ENCODE data around the gene ADAMTS6.

The ADAMTS6 gene

GRCh38 chr5:65276178-65276890, 205.4 kb downstream of the ADAMTS6 start:
- no peak for DNase-seq

- no peak for DNase-seq
Measured at GRCh38 chr5:65271906-65272305, 209.8 kb downstream of the ADAMTS6 start.

- DNase-seq, result no peak
Measured at GRCh38 chr5:65268525-65268924, 213.2 kb downstream of the ADAMTS6 start.

- no peak for DNase-seq
Measured at GRCh38 chr5:65264420-65264819, 217.3 kb downstream of the ADAMTS6 start.

DNA sequence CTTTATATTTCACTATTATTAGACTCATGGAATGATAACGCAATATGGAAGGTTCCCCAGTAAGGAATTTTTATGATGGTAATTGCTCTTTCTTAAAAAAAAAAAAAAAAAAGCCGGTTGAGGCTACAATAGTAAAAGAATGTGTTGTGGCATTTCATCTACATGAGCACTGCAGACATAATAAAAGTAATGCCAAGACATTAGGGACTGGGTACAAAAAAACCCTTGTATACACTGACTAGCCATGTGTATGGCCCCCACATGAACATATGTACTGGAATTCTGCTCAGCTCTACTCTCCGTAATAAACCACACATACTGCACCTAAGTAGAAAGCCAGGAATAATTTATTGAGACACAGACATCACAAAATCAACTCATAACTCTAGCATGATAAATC, 218.4 kb downstream of the ADAMTS6 start:
- DNase-seq, result no peak

DNA sequence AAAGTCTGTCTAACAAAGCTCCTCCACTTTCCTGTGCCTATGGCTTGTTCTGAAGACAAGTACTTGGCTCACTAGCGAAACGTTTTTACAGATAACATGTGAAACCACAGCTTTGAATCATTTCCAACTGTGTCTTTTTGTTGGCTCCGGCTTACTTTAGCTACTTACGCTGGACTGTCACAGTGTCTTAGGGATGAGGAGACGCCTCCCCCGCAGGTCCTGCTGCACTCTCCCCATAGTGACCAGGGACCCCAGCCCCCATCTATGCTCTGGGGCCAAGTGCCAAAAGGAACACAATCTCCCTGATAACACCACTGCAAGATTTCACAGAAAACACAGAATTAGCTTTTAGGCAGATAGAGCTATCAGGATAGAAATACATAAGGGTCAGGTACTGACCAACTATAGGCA, 219.1 kb downstream of the ADAMTS6 start:
- DNase-seq, result no peak

GRCh38 chr5:65262096-65262495, 219.6 kb downstream of the ADAMTS6 start:
- DNase-seq, result no peak

GRCh38 chr5:65261499-65261898, 220.2 kb downstream of the ADAMTS6 start:
- no peak for DNase-seq

DNA sequence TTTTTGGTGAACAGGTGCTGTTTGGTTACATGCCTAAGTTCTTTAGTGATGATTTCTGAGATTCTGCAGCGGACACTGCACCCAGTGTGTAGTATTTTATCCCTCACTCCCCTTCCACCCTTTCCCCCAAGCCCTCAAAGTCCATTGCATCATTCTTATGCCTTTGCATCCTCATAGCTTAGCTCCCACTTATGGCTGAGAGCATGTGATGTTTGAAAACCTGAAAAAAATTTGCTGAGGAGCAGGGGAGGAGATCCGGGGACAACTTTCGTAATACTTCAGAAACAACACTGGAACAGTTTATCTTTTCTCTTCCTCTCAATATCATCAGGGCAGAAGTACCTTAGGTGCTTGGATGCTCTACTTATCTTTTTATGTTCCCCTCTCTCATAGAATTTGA, 226.4 kb downstream of the ADAMTS6 start:
- DNase-seq, result no peak

DNA sequence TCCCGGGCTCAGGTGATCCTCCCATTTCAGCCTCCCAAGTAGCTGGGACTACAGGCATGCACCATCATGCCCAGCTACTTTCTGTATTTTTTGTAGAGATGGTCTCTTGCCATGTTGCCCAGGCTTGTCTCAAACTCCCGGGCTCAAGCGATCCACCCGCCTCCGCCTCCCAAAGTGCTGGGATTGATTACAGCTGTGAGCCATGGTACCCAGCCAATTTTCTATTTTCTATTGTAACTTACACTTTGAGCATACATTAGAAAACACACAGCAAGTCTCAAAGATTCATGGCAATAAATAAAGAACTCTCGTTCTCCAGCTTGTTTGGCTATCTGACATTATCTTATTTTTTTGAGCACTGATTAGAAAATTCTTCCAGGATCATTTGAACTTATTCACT, 228.7 kb downstream of the ADAMTS6 start:
- no peak for DNase-seq

DNA sequence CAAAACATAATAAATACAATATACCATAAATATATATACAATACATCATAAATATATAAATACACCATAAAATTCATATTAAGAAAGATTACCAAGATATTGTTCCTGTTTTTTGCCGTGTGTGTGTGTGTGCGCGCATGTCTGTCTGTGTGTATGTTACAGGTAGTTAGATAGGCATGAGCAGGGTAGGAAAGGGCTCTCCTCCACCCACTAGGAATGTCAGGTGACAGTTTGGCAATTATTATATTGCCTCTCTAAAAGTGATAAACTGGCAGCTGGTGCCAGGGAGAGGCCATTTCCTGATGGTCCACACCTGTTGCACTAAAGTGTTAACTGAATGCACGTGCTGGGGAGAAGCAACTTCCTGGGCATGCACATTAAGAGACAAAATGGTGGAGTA, 232.8 kb downstream of the ADAMTS6 start:
- no peak for DNase-seq

- DNase-seq, result no peak
Measured at GRCh38 chr5:65247594-65247993, 234.1 kb downstream of the ADAMTS6 start.

GRCh38 chr5:65246741-65247140, 235.0 kb downstream of the ADAMTS6 start:
- no peak for DNase-seq

DNA sequence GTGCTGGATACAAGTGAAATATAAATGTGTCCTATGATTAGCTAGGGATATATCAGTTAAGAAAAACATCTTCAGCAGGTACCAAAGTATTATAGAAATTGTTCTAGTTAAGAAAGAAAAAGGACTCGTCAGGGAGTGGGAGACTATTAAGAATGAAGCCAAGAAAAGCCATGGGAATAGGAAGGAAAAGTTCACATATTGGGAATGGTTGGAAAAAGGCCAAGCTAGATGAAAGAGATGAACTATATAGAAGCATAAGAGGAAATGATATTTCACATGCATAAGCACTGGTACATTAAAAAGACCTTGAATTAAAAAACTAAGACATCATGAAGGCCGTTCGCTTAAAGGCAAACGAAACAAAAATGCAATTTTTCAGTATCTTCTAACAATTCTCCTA, 237.7 kb downstream of the ADAMTS6 start:
- DNase-seq, result no peak

DNA sequence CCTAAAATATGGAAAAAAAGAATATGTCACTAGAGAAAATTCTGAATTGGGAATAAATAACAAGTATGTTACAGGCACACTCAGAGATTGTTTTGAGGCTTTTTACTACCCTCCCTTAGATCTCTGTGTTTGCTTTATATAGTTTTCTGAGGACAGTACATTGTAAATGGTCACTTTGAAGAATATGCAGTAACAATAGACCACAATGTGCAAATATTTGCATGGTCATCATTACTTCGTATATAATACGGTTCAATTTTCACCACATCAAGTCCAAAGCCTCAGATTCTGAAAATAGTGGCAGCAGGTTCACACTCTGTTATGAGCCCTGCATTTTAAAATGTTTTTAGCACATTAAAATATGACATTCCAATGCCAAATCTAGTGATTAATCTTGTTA, 238.6 kb downstream of the ADAMTS6 start:
- DNase-seq, result no peak

- no peak for DNase-seq
Measured at GRCh38 chr5:65229841-65230240, 251.9 kb downstream of the ADAMTS6 start.

DNA sequence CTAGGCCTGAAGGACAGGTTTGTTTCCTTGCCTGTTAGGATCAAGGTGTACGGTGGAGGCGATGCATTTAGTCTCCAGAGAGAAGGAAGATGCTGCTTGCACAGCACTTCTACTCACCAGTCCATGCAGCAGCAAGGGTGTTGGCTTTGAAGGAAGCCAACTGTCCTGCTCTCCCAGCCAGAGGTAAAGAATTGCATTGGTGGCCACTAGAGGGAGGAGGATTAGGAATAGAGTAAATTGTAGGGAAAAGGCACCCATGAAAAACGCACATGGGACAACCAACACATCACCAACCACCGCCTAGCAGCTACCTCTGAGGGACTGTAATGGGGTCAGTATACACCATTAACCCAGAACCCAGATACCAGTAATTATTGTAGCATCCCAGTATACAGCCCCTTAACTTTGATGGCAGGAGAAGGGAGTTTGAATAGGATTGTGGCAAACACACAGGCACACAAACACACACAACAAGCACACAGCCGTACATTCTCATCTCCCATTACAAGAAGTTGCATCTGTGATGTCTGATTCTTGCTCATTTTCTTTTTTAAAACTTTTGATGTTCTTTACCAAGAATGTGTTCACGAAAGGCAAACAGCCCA, 267.7 kb downstream of the ADAMTS6 start:
- no peak for DNase-seq

- no peak for DNase-seq
Measured at GRCh38 chr5:65209341-65209740, 272.4 kb downstream of the ADAMTS6 start.

DNA sequence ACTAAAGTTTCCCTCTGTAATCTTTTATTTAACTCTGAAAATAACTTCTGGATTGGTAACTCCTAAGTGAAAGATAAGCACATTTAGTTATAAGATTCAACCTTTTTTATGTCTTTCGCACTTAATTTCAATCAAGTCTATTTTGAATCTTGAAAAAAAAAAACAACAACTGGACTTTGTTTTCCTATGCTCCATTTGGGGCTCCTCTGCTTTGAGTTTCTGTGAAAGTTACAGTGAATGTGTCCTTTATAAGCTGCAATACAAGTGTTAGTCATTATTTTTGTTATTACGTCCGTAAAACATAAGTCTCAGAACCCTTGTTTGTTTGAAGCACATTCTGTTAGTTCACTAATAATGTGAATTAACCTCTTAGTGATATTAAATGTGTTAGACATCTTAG, 276.8 kb downstream of the ADAMTS6 start:
- DNase-seq, result no peak

- no peak for DNase-seq
Measured at GRCh38 chr5:65203746-65204145, 278.0 kb downstream of the ADAMTS6 start.

GRCh38 chr5:65199993-65200675, 281.6 kb downstream of the ADAMTS6 start:
- no peak for DNase-seq

DNA sequence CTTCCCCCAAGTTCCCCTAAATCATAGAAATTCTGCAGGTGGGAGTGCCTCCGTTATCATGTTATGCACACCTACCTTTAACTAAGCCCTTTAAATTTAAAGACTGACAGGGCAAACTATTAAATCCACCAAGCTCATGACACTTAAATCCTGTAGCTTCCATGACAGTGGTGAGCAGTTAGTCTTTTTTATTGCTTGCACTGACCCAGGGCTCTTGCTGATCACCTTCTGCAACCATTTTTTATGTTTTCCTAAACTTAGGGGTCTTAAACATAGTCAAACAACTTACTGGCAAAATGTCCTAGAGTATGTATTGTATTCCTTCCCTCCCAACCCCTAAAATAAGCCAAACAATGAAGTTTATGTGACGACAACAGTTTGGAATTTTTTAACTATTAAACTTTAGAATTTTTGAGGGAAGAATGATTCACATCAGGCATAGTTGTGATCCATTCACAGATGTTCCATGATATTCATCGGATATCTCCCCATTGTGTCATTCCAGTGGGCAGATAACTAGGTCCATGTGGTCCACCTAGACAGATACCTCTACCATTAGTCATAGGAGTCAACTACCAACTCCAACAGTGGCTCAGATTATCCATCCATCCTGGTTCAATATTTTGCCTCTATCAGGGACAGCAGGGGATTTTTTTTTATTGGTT, 283.1 kb downstream of the ADAMTS6 start:
- no peak for DNase-seq

DNA sequence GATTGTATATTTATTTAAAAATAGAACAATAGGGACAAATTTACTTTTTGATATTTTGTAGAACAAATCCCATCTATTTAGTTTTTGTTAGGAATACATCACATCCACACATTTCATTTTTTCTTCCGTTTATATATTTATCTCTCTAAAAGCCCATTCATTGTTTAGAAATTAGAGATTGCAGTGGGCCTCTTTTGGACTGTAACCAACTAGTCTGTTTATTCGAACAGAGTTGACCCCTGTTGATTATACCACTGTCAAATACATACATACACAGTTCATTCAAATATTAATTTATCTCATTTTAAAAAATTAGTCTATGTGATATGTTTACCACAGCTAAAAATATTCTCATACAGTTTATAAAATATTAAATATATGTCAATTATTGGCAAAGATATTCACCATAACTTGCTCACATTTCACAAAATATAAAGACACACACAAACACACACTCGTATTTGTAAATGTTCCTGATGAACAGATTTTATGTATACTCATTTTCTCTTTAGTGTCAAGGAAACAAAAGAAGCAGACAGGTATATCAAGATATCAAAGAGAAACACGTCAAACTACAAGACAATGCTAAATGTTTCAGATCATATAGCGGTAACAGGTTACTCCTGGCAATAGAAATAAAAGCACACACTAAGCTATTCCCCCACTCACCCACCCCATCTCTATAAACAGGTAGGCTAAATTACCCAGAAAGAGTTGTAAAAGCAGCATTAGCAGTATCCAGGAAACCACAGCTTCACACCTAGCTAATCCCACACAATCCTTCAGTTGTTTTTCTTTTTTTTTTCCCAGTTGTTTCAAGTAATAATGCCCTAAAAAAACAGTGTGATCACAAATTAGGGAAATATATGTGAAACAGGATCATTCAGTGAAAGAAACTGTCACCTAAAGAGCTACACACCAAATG, 283.9 kb downstream of the ADAMTS6 start:
- no peak for DNase-seq
